AG10803 (cell line): ENCODE results near the gene SIL1.
"Not testable (repeated sequence)": the region's sequence is repeated elsewhere in the genome, so short reads cannot be mapped to it uniquely, and the experiment has no call there.

Experiments used
- DNase-seq: peaks from one replicate; pipeline ENCODE4 v3.0.0; 2010; ENCODE audit warnings: low read depth
- H3K4me3 ChIP-seq: 2 replicates; pipeline ENCODE4 v1.5.1; 2011; ENCODE audit warnings: mild to moderate bottlenecking, low read length, control low read depth
- CTCF ChIP-seq: conservative IDR thresholded peaks from 2 replicates; pipeline ENCODE4 v1.5.1; 2011; ENCODE audit warnings: mild to moderate bottlenecking, low read length, control low read depth, inconsistent platforms

SIL1 gene

DNA sequence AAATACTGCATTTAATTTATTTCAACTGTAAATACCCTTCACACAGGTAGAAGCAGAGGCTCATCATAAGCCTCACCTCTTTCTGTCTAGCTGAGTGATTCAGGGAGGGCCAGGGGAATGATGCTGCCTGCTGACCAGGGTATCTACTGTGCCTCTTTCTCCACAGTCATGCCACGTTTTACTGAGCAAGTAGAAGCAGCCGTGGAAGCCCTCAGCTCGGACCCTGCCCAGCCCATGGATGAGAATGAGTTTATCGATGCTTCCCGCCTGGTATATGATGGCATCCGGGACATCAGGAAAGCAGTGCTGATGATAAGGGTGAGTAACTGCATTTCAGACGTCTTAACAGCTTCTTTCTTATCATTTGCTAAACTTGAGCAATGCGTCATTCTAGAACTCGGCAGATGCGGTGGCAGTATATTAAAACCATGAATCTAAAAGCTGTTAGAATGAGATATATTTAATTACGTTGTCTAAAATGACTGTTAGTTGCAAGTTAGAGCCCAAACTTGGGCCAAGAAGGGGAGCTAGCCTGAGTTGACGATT, 273.0 kb downstream of the SIL1 start:
- TF ChIP-seq CTCF, result no peak
- no peak for DNase-seq
- no peak overlapping the region for H3K4me3 ChIP-seq

DNA sequence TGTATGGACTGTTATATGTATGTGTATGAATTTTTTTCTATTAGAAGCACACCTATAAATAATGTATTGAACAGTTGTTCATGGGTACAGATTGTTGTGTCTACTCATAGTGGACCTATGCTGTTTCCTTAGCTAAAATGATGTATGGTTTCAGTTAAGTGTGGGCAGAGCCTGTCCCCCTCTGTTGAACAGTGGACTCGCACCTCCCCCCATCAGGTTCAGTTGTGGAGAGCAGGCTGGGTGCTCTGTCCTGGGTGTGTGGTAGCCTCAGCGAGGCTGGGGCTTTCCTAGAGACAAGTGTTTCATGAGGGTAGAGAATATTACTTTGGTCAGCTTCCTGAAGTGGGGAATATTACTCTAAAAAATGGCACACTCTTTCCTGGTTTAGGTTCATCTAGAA, 275.7 kb downstream of the SIL1 start:
- H3K4me3 ChIP-seq, result no peak overlapping the region
- TF ChIP-seq CTCF, result no peak
- no peak for DNase-seq

- DNase-seq, H3K4me3 ChIP-seq: not testable (repeated sequence)
Measured at GRCh38 chr5:138921362-138921761, 276.8 kb downstream of the SIL1 start.

GRCh38 chr5:138920181-138920580, 278.0 kb downstream of the SIL1 start:
- DNase-seq, result no peak
- H3K4me3 ChIP-seq, result no peak overlapping the region
- no peak for TF ChIP-seq CTCF

GRCh38 chr5:138918686-138919085, 279.5 kb downstream of the SIL1 start:
- DNase-seq, result no peak
- TF ChIP-seq CTCF, result no peak
- H3K4me3 ChIP-seq, result no peak overlapping the region

GRCh38 chr5:138914338-138914737, 283.8 kb downstream of the SIL1 start:
- DNase-seq, result no peak
- no peak for TF ChIP-seq CTCF
- no peak overlapping the region for H3K4me3 ChIP-seq

DNA sequence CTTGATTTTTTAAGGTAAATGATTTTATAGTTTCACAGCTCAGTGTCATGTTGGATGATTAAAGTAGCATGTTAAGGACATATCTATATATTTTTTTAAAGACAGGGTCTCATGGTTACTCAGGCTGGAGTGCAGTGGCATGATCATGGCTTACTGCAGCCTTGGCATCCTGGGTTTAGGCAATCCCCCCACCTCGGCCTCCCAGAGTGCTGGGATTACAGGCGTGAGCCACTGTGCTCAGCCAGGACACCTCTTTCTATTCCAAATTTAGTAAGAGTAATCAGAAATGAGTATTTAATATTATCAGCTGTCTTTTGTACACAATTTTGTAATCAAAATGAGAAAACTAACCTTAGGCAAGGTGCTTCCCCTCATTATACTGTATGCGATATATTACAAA, 284.4 kb downstream of the SIL1 start:
- no peak overlapping the region for H3K4me3 ChIP-seq
- no peak for DNase-seq
- no peak for TF ChIP-seq CTCF

GRCh38 chr5:138912093-138912492, 286.1 kb downstream of the SIL1 start:
- no peak for TF ChIP-seq CTCF
- H3K4me3 ChIP-seq, result no peak overlapping the region

More at GRCh38 chr5:138912093-138912492, 286.1 kb downstream of the SIL1 start:
- no peak for DNase-seq
